T-helper 1 cell treated with Interleukin-12 subunit alpha and Interleukin-12 subunit beta and Interleukin-4 antibody, amounts not matched to agents 30 μg/mL and 1 μg/mL, for 36 hours (primary cell): ENCODE results near the gene PUS1.
"Not testable (repeated sequence)": the region's sequence is repeated elsewhere in the genome, so short reads cannot be mapped to it uniquely, and the experiment has no call there.

ENCODE experiments used
- H3K27ac Mint-ChIP-seq: one replicate; pipeline ENCODE4 v1.8.0; 2021; ENCODE audit warnings: mild to moderate bottlenecking, mixed read lengths
- H3K27me3 Mint-ChIP-seq: one replicate; pipeline ENCODE4 v1.8.0; 2021; ENCODE audit warnings: low read depth, mixed read lengths
- H3K36me3 Mint-ChIP-seq: one replicate; pipeline ENCODE4 v1.8.0; 2021; ENCODE audit warnings: low read depth, mixed read lengths
- H3K4me1 Mint-ChIP-seq: one replicate; pipeline ENCODE4 v1.8.0; 2021; ENCODE audit warnings: low read depth, mixed read lengths
- H3K4me3 Mint-ChIP-seq: one replicate; pipeline ENCODE4 v1.8.0; 2021; ENCODE audit warnings: mild to moderate bottlenecking, moderate library complexity, mixed read lengths
- H3K9me3 Mint-ChIP-seq: one replicate; pipeline ENCODE4 v1.8.0; 2021; ENCODE audit warnings: mixed read lengths

PUS1 gene

DNA sequence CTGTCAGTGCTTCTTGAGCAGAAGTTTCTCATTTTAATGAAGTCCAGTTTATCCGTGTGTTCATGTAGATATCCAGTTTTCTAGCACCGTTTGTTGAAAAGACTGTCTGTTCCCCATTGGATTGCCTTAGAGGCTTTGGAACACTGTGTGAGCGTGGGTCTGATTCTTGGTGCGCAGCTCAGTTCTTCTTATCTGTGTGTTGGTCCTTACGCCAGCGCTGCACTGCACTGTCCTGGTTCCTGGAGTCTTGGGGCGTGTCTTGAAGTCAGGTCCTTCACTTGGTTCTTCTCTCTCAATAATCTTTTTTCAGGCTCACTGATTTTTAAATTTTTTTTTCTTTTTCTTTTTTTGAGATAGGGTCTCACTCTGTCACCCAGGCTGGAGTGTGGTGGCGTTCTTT, 46.2 kb downstream of the PUS1 start:
- H3K9me3 Mint-ChIP-seq: no peaks in the 10 kb centered on the region
- H3K27me3 Mint-ChIP-seq: no peaks in the 10 kb centered on the region
- no peak overlapping the region for H3K27ac Mint-ChIP-seq
- peaks cover 7% of the 10 kb centered on the region for H3K36me3 Mint-ChIP-seq
- H3K4me3 Mint-ChIP-seq: no peak overlapping the region
- peaks cover 3% of the 10 kb centered on the region for H3K4me1 Mint-ChIP-seq

DNA sequence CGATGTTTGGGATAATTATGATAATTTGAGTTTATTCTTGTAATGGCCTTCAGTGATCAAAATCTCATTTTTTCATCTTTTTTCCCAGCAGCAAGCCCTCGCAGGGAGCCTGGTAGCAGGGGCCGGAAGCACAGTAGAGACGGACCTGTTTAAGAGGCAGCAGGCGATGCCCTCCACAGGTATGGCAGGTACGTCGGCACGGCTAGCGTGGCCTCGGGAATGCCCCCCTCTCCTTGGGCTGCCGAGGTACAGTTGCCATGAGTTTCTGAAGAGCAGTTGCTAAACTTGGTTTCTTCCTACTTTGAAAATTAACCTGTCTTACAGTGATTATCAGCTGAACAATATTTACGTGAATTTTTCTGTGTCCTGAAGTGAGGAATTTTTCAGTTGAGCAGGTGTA, 50.5 kb downstream of the PUS1 start:
- no peak overlapping the region for H3K4me3 Mint-ChIP-seq
- peaks cover 16% of the 10 kb centered on the region for H3K36me3 Mint-ChIP-seq
- no peaks in the 10 kb centered on the region for H3K27me3 Mint-ChIP-seq
- H3K4me1 Mint-ChIP-seq: no peaks in the 10 kb centered on the region
- H3K27ac Mint-ChIP-seq: no peak overlapping the region
- H3K9me3 Mint-ChIP-seq: no peaks in the 10 kb centered on the region

DNA sequence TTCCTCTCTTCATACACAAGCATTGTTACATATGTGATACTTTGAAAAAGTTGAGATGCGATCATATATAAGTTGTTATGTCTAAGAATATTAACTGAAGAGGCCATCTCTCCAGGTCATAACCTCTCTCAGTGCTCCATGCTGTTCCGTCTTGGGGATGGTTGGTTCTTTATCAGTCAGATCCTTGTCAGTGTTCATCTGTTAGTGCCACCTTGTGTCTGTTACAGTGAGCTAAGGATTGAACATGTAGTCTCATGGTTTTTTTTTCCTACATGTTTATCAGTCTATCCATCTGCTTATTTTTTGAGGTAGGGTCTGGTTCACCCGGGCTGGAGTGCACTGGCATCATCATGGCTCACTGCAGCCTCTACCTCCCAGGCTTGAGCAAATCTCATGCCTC, 51.2 kb downstream of the PUS1 start:
- peaks cover 16% of the 10 kb centered on the region for H3K36me3 Mint-ChIP-seq
- H3K4me3 Mint-ChIP-seq: no peak overlapping the region
- H3K27ac Mint-ChIP-seq: no peak overlapping the region
- H3K9me3 Mint-ChIP-seq: no peaks in the 10 kb centered on the region
- no peaks in the 10 kb centered on the region for H3K27me3 Mint-ChIP-seq
- H3K4me1 Mint-ChIP-seq: no peaks in the 10 kb centered on the region

DNA sequence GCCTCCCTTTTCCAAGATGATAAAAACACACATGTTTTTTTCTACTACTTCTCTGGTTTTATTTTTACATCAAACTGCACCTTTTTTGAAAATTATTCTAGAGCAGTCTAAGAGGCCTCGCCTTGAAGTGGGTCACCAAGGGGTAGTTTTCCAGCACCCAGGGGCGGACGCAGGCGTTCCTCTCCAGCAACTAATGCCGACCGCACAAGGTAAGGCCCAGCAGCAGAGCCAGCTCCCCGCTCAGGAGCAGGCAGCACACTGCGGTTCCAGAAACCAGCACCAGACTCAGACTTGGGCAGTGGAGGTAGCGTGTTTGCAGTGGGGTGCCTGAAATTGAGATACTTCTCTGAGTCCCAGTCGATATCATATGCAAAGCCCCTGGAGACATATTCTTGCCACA, 52.3 kb downstream of the PUS1 start:
- H3K4me1 Mint-ChIP-seq: no peaks in the 10 kb centered on the region
- no peaks in the 10 kb centered on the region for H3K27me3 Mint-ChIP-seq
- no peak overlapping the region for H3K4me3 Mint-ChIP-seq
- peaks cover 16% of the 10 kb centered on the region for H3K36me3 Mint-ChIP-seq
- no peaks in the 10 kb centered on the region for H3K9me3 Mint-ChIP-seq
- H3K27ac Mint-ChIP-seq: no peak overlapping the region

DNA sequence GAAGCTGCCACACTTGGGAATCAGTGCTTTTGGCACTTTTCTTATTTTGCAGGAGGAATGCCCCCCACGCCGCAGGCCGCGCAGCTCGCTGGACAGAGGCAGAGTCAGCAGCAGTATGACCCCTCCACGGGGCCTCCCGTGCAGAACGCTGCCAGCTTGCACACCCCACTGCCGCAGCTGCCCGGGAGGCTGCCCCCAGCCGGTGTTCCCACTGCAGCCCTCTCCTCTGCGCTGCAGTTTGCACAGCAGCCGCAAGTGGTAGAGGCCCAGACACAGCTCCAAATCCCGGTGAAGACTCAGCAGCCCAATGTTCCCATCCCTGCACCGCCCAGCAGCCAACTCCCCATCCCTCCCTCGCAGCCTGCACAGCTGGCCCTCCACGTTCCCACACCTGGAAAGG, 53.0 kb downstream of the PUS1 start:
- H3K4me3 Mint-ChIP-seq: no peak overlapping the region

DNA sequence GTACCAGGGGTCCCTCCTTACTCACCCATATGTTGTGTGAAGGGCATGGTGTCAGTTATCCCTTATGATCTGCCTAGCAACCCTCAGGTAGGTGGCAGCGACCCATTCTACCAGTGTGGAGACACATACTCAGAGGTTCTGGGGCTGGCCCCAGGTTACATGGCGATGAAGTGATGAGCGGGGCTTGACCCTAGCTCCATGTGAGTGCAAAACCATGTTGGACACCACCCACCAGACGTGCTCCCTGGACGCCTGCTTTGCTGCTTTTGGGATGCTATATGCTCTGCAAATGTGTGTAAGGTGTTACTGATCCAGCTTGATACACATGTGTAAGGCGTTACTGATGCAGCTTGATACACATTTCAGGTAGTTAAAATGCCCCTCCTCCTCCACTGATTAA, 54.0 kb downstream of the PUS1 start:
- peaks cover 23% of the 10 kb centered on the region for H3K36me3 Mint-ChIP-seq
- no peak overlapping the region for H3K4me3 Mint-ChIP-seq

More for the DNA sequence above, 53.0 kb downstream of the PUS1 start:
- Mint-ChIP-seq H3K4me1 (no peaks in the 10 kb centered on the region), H3K36me3 (peaks cover 21% of the 10 kb centered on the region), H3K27me3 (no peaks in the 10 kb centered on the region), H3K27ac (no peak overlapping the region), H3K9me3 (no peaks in the 10 kb centered on the region)

DNA sequence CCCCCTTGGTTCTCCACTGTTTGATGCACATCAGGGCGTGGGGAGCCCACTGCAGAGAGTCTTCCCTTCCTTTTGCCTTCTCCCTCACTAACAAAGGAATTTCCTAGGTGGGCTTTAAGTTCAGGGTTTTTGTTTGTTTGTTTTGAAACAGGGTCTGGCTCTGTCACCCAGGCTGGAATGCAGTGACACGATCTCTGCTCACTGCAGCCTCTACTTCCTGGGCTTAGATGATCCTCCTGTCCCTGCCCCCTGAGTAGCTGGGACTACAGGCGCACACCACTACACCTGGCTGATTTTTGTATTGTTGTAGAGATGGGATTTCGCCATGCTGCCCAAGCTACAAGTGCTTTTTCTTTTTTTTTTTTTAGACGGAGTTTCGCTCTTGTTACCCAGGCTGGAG, 54.5 kb downstream of the PUS1 start:
- H3K4me1 Mint-ChIP-seq: no peaks in the 10 kb centered on the region
- H3K4me3 Mint-ChIP-seq: no peak overlapping the region
- H3K27ac Mint-ChIP-seq: no peak overlapping the region
- H3K9me3 Mint-ChIP-seq: no peaks in the 10 kb centered on the region
- H3K36me3 Mint-ChIP-seq: peaks cover 23% of the 10 kb centered on the region
- no peaks in the 10 kb centered on the region for H3K27me3 Mint-ChIP-seq

More for the DNA sequence above, 54.0 kb downstream of the PUS1 start:
- H3K4me1 Mint-ChIP-seq: no peaks in the 10 kb centered on the region
- no peaks in the 10 kb centered on the region for H3K27me3 Mint-ChIP-seq
- H3K27ac Mint-ChIP-seq: no peak overlapping the region
- no peaks in the 10 kb centered on the region for H3K9me3 Mint-ChIP-seq

DNA sequence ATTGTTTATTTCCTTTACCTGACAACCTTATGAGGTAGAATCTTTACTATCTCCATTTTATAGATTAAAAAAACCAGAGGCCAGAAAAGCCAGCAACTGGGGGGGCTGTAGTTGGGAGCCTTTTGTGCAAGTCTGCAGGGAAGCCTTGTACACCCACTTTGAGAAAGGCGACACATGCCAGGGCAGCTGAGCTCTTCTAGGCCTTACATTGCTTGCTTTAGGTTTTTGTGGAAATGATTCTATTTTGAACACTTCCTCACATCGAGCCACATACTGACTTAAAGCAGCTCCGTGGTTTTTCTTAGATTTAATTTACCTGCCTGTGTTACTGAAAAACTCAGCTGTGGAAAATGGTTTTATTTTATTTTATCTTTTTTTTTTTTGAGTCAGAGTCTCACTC, 55.3 kb downstream of the PUS1 start:
- H3K36me3 Mint-ChIP-seq: peaks cover 26% of the 10 kb centered on the region
- no peak overlapping the region for H3K27ac Mint-ChIP-seq
- no peak overlapping the region for H3K4me3 Mint-ChIP-seq
- no peaks in the 10 kb centered on the region for H3K4me1 Mint-ChIP-seq
- no peaks in the 10 kb centered on the region for H3K9me3 Mint-ChIP-seq
- H3K27me3 Mint-ChIP-seq: no peaks in the 10 kb centered on the region

DNA sequence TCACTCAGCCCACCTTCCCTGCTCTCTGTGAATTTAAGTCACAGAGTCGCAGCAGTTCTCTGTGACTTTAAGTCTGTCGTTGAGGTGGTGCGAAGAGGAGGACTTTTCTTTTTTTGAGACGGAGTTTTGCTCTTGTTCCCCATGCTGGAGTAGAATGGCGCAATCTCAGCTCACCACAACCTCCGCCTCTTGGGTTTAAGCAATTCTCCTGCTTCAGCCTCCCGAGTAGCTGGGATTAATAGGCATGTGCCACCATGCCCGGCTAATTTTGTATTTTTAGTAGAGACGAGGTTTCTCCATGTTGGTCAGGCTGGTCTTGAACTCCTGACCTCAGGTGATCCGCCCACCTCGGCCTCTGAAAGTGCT, 56.4 kb downstream of the PUS1 start:
- H3K36me3 Mint-ChIP-seq: peaks cover 34% of the 10 kb centered on the region
- not testable (repeated sequence) for H3K9me3 Mint-ChIP-seq, H3K27ac Mint-ChIP-seq, H3K4me1 Mint-ChIP-seq, H3K4me3 Mint-ChIP-seq, H3K27me3 Mint-ChIP-seq

DNA sequence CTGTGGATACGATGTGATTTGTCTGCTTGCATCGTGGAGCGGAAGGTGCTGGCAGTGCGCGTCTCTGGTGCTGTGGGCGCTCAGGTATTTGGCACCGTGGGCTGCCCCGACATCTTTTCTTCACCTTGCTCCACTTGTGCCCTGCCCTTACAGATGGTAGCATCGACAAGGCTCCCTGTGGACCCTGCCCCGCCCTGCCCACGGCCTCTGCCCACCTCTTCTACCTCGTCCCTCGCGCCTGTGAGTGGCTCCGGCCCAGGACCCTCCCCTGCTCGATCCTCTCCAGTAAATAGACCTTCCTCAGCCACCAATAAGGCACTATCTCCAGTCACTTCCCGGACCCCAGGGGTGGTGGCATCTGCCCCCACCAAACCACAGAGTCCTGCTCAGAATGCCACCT, 57.3 kb downstream of the PUS1 start:
- Mint-ChIP-seq H3K4me1 (no peaks in the 10 kb centered on the region), H3K27me3 (no peaks in the 10 kb centered on the region), H3K36me3 (peaks cover 33% of the 10 kb centered on the region), H3K27ac (peak overlapping the region; percentile 65), H3K4me3 (no peak overlapping the region), H3K9me3 (no peaks in the 10 kb centered on the region)

DNA sequence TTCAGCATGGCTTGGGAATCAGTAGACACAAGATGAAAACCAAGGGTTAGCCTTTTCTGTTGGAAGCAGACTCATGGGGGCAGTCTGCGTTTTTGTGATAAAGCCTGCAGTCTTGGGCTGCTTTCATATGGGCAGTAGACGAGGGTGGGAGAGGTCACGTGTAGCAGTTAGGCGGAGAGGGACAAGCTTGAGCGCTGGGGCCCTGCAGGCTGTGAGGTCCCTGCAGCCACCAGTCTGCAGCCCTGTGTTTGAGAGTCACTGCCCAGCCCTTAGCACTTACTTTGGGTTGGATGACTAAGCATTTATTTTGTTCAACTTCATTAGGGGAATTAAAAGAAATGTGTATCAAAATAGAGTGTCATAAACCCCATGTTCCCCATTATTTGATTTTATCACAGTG, 57.8 kb downstream of the PUS1 start:
- H3K4me1 Mint-ChIP-seq: no peaks in the 10 kb centered on the region
- H3K4me3 Mint-ChIP-seq: no peak overlapping the region
- no peaks in the 10 kb centered on the region for H3K27me3 Mint-ChIP-seq
- H3K27ac Mint-ChIP-seq: no peak overlapping the region
- no peaks in the 10 kb centered on the region for H3K9me3 Mint-ChIP-seq
- peaks cover 28% of the 10 kb centered on the region for H3K36me3 Mint-ChIP-seq

DNA sequence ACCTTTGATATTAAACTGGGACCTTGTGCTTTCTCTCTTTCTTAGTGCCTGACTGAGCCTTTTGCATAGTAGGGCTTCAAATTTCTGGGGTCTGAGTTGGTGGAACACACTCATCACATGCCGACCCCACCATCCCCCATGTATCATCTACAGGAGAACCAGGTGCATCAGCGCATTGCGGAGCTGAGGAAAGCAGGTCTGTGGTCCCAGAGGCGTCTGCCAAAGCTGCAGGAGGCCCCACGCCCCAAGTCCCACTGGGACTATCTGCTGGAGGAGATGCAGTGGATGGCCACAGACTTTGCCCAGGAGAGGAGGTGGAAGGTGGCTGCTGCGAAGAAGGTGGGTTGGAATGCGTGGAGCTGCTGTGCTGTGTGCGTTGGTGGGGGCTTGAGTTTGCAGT, 58.5 kb downstream of the PUS1 start:
- H3K36me3 Mint-ChIP-seq: peaks cover 33% of the 10 kb centered on the region
- H3K4me1 Mint-ChIP-seq: no peaks in the 10 kb centered on the region
- H3K4me3 Mint-ChIP-seq: no peak overlapping the region
- H3K27me3 Mint-ChIP-seq: no peaks in the 10 kb centered on the region
- no peaks in the 10 kb centered on the region for H3K9me3 Mint-ChIP-seq
- no peak overlapping the region for H3K27ac Mint-ChIP-seq

DNA sequence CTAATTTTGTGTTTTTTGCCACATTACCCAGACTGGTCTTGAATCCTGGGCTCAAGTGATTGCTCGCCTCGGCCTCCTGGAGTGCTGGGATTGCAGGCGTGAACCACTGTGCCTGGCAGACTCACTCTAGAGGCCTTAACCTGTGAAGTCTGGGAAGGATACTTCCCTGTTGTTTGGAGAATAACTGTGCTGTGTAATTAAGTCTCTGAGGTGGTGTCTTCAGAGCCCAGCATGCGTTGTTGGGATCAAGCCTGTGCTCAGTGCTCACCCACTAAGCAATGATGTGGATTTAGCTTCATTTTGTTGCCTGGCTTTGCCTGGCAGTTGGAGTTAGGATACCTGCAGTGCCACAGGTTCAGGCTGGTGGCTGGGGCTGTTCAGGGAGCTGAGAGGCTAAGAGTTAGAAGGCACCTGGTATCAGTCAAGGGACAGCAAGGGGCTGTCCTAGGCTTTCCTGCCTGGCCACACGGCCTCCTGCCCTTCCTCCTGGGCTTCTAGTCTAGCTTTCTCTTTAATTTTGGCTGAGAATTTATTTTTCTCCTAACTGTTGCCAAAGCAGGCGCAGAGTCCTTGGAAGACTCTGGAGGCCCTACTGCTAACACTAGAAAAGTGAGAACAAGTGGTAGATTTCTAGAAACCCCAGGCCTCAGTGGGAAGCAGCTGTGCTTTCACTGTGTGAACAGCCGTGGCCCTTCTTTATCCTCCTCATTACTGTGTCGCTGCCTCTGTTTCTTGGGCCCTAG, 59.1 kb downstream of the PUS1 start:
- Mint-ChIP-seq H3K36me3 (peaks cover 32% of the 10 kb centered on the region), H3K27me3 (no peaks in the 10 kb centered on the region), H3K4me3 (no peak overlapping the region), H3K27ac (no peak overlapping the region), H3K9me3 (no peaks in the 10 kb centered on the region), H3K4me1 (no peaks in the 10 kb centered on the region)

DNA sequence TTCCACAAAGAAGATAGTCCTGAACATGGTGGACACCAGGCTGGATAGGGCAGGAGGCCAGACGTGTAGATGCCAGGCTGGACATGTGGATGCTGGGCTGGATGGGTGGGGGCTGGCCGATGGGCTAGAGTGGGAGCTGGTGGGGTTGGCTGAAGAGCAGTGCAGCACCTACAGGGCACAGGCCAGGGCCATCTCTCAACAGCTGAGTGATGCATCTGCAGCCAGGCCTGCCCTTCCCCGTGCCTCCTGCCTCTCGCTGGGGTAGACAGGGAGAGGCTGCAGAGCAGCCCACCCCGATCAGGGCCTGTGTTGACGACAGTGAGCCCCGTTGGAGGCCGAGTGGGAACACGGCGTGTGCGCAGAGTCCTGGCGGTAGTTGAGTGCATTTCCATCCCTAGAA, 59.9 kb downstream of the PUS1 start:
- no peaks in the 10 kb centered on the region for H3K9me3 Mint-ChIP-seq
- no peaks in the 10 kb centered on the region for H3K27me3 Mint-ChIP-seq
- peaks cover 38% of the 10 kb centered on the region for H3K36me3 Mint-ChIP-seq
- H3K27ac Mint-ChIP-seq: no peak overlapping the region
- no peaks in the 10 kb centered on the region for H3K4me1 Mint-ChIP-seq
- H3K4me3 Mint-ChIP-seq: no peak overlapping the region

DNA sequence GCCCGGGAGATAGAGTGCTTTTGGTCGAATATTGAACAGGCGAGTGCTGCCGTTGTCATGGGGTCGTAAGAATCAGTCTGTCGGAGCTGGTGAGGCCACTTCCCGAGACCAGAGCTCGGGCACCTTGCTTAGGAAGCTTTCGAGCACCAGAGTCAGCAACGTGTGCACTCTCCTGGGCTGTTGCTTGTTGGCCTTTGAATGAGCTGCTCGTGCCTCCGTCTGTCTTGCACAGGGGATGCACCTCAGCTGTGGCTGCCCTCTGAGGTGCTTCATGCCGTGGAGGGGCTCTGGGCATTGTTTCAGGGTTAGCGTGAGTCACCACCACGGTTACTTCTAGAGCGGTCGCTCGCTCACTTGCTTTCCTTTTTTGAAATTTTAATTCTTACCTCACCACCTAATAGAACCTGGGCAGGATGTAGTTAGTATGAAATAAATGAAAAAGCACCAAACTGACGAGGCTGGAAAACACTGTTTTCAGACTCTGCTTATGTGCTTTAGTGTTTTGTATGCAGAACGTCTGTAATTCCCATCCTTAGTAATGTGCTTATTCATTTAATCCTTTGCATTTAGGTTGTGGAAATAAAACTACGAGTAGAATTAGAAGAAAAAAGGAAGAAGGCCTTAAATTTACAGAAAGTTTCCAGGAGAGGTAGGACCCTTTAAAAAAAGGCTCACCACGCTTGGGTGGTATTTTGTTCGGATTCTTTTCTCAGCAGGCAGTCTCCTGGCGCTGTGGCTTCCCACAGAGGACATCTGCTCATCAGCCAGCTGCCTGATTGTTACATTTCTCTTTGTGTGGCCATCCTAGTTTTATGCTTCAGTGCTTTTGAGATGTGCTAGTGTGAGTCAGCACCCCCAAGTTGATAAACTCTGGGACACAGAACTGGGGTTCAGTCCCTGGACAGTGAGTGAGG, 61.2 kb downstream of the PUS1 start:
- H3K27me3 Mint-ChIP-seq: no peaks in the 10 kb centered on the region
- H3K27ac Mint-ChIP-seq: no peak overlapping the region
- peaks cover 41% of the 10 kb centered on the region for H3K36me3 Mint-ChIP-seq
- H3K4me3 Mint-ChIP-seq: no peak overlapping the region
- H3K9me3 Mint-ChIP-seq: no peaks in the 10 kb centered on the region
- no peaks in the 10 kb centered on the region for H3K4me1 Mint-ChIP-seq
